ENCODE results near the gene KIF18A. TPM values are rescaled to one million over a fixed set of nuclear protein-coding genes. Genes with fewer than 3 reads are reported as not detected.
A peak's percentile ranks its signal among the peaks of the same experiment; 100 is the strongest.

Gene KIF18A
- total and polyA plus RNA-seq, 2 of the 8 experiments (the other 6 are each of a cell fraction or from before 2014, with no cell fraction given): 4.0 to 23.3 TPM

DNA sequence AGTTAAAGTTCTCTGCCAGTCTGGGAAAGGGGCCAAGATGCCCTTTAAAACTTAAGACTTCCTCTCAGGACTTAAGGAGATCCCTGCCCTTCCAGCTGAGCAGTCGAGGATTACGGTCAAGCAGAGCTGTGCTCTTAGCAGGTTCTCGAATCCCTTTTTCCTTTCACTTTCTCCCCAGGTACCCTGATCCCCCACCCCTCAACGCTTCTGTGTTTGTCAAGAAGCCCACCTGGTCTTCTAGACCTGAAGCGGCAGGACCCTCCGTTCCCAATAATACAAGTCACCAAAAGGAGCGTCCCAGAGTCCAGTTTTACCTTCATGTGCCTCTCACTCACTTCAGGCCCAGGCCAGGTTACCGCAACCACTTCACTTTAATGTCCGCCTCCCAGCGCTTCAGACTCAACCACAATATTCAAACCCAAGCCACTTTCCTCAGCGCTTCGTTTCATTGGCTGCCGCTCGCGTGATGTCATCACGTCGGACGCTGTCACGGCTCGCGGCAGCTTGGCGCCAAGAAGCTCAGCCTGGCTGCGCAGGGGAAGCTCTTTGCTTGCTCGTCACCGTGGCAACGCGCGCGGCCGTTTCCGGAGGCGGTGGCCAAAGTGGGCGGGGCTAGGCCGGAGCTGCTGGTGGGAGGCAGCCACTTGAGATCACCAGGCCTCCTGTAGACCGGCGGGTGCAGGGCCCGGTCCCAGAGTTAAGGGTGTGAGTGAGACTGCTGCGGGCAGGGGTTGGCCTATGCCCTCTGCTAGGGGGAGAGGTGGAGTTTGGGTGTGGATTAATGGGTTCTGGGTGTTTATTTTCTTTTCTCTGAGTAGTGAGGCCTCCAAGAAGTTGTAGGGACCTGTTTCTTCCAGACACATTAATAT is at the start of gene KIF18A, which contains the start of gene METTL15 (continued):
- no peak for TF ChIP-seq JUN (IDR thresholded peaks at IDR 0.05; ENCODE audit: low read depth, low read length)
- TF ChIP-seq SP1 (IDR thresholded peaks at IDR 0.05; ENCODE audit: low read depth, low read length): no peak; the same call in 1 of the 2 replicates
- no peak for TF ChIP-seq MAFK (IDR thresholded peaks at IDR 0.05; ENCODE audit: low read depth, low read length)
- TF ChIP-seq SIRT6 (IDR thresholded peaks at IDR 0.05; ENCODE audit: low read length): no peak
- TF ChIP-seq SP2 (IDR thresholded peaks at IDR 0.05; ENCODE audit: low read length): no peak
- no peak for TF ChIP-seq RNF2 (IDR thresholded peaks at IDR 0.05; ENCODE audit: borderline replicate concordance, low read depth, low read length, missing control alignments, poor library complexity, severe bottlenecking)
- no peak for TF ChIP-seq NANOG (IDR thresholded peaks at IDR 0.05; ENCODE audit: insufficient read depth, low read depth, low read length, poor library complexity, severe bottlenecking)
- no peak for TF ChIP-seq HDAC6 (IDR thresholded peaks at IDR 0.05; ENCODE audit: low read depth, low read length)
- TF ChIP-seq, protein P1, sequence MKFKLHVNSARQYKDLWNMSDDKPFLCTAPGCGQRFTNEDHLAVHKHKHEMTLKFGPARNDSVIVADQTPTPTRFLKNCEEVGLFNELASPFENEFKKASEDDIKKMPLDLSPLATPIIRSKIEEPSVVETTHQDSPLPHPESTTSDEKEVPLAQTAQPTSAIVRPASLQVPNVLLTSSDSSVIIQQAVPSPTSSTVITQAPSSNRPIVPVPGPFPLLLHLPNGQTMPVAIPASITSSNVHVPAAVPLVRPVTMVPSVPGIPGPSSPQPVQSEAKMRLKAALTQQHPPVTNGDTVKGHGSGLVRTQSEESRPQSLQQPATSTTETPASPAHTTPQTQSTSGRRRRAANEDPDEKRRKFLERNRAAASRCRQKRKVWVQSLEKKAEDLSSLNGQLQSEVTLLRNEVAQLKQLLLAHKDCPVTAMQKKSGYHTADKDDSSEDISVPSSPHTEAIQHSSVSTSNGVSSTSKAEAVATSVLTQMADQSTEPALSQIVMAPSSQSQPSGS (IDR thresholded peaks at IDR 0.05; ENCODE audit: low read length): no peak
- peak; percentile 28; the same call in 1 of the 2 replicates for TF ChIP-seq JUND (IDR thresholded peaks at IDR 0.05; ENCODE audit: low read length)
- TF ChIP-seq, protein P2, sequence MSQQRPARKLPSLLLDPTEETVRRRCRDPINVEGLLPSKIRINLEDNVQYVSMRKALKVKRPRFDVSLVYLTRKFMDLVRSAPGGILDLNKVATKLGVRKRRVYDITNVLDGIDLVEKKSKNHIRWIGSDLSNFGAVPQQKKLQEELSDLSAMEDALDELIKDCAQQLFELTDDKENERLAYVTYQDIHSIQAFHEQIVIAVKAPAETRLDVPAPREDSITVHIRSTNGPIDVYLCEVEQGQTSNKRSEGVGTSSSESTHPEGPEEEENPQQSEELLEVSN (IDR thresholded peaks at IDR 0.05): peak; percentile 17
- TF ChIP-seq, protein P3, sequence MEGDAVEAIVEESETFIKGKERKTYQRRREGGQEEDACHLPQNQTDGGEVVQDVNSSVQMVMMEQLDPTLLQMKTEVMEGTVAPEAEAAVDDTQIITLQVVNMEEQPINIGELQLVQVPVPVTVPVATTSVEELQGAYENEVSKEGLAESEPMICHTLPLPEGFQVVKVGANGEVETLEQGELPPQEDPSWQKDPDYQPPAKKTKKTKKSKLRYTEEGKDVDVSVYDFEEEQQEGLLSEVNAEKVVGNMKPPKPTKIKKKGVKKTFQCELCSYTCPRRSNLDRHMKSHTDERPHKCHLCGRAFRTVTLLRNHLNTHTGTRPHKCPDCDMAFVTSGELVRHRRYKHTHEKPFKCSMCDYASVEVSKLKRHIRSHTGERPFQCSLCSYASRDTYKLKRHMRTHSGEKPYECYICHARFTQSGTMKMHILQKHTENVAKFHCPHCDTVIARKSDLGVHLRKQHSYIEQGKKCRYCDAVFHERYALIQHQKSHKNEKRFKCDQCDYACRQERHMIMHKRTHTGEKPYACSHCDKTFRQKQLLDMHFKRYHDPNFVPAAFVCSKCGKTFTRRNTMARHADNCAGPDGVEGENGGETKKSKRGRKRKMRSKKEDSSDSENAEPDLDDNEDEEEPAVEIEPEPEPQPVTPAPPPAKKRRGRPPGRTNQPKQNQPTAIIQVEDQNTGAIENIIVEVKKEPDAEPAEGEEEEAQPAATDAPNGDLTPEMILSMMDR (IDR thresholded peaks at IDR 0.05; ENCODE audit: control extremely low read depth in 1 of 3, insufficient read depth in 1 of 3, low read depth in 1 of 3, low read length in 3 of 3): no peak
- no peak for TF ChIP-seq RXRA (IDR thresholded peaks at IDR 0.05; ENCODE audit: insufficient read depth, low read depth, low read length)
- peak; percentile 55; the same call in 1 of the 2 replicates for TF ChIP-seq RBBP5 (IDR thresholded peaks at IDR 0.05; ENCODE audit: borderline replicate concordance, low read depth, low read length)
- TF ChIP-seq, protein P4, sequence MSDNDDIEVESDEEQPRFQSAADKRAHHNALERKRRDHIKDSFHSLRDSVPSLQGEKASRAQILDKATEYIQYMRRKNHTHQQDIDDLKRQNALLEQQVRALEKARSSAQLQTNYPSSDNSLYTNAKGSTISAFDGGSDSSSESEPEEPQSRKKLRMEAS (IDR thresholded peaks at IDR 0.05): no peak; the same call in 1 of the 2 replicates
- TF ChIP-seq GABPA (IDR thresholded peaks at IDR 0.05; ENCODE audit: borderline replicate concordance, insufficient read depth, low read length): no peak
- no peak for TF ChIP-seq FOSL1 (IDR thresholded peaks at IDR 0.05; ENCODE audit: insufficient read depth, low read depth, low read length)
